Neuron (in vitro differentiated cells): Measurements from ENCODE around the gene REELD1.
A peak's percentile ranks its signal among the peaks of the same experiment; 100 is the strongest.

ENCODE experiments used
- H2AFZ ChIP-seq: one replicate; pipeline ENCODE4 v1.6.1; 2013; ENCODE audit warnings: low read depth, mild to moderate bottlenecking, inconsistent platforms, low read length, moderate library complexity
- H3K27me3 ChIP-seq: one replicate; pipeline ENCODE4 v1.6.1; 2013; ENCODE audit warnings: low read length; ENCODE audit not compliant: insufficient read depth
- H3K36me3 ChIP-seq: one replicate; pipeline ENCODE4 v1.6.1; 2013; ENCODE audit warnings: low read length; ENCODE audit not compliant: insufficient read depth
- H3K4me1 ChIP-seq: one replicate; pipeline ENCODE4 v1.6.1; 2013; ENCODE audit warnings: low read length; ENCODE audit not compliant: insufficient read depth
- H3K4me3 ChIP-seq: 2 replicates; pipeline ENCODE4 v1.5.1; 2013; ENCODE audit warnings: mild to moderate bottlenecking, low read length, moderate library complexity
- H3K9me3 ChIP-seq: one replicate; pipeline ENCODE4 v1.6.1; 2013; ENCODE audit warnings: low read length

REELD1 gene

DNA sequence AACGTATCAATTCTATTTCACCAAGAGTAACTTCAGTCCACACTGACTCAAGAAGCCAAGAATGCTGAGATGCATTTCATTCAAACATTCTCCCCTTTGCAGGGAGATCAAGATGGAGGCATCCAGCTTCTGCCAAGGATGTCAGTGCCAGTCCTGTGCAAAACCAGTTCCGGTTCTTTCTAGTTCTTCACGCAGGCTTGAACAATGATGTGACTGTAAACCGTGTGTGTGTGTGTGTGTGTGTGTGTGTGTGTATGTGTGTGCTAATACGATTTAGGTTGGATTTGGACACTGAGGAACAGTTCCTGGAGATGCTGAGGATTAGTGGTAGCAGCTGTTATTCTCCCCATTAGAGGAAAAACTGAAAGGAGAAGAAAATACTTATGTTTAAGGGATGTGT lies at the start of gene REELD1:
REELD1 (plus strand) TSS at position 301 of the 400 bp plus-strand sequence. CDS start 2,415 bp downstream, outside the sequence.
- Histone ChIP-seq H3K4me3 (no peak within 1 kb of the TSS), H3K4me1 (no peaks in the 10 kb centered on the region)

DNA sequence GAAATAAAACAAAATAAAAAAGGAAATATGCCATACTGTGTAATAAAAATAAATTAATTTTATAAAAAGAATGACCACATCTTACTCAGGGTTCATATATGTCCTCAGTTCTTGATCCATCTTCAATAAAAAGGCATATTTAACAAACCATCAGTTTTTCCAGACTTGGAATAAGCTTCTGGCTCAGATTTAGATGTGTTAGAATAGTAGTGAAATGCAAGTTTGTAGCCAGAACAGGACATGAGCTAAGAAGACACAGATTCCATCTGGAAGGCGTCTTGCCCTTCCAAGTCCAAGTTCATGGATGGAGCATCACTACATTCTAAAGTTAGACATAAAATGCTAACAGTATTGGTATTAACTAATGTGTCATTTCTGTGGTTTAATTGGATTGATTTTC lies 49.1 kb upstream of the REELD1 start:
- Histone ChIP-seq H3K36me3 (no peaks in the 10 kb centered on the region), H3K9me3 (no peaks in the 10 kb centered on the region), H3K4me3 (no peak overlapping the region), H3K27me3 (no peaks in the 10 kb centered on the region), H2AFZ (no peak overlapping the region), H3K4me1 (no peaks in the 10 kb centered on the region)

More for the DNA sequence above, at the start of gene REELD1:
- H2AFZ ChIP-seq, result no peak within 1 kb of the TSS
- no peaks in the 10 kb centered on the region for H3K36me3 ChIP-seq
- H3K9me3 ChIP-seq, result no peaks in the 10 kb centered on the region
- H3K27me3 ChIP-seq, result no peaks in the 10 kb centered on the region

DNA sequence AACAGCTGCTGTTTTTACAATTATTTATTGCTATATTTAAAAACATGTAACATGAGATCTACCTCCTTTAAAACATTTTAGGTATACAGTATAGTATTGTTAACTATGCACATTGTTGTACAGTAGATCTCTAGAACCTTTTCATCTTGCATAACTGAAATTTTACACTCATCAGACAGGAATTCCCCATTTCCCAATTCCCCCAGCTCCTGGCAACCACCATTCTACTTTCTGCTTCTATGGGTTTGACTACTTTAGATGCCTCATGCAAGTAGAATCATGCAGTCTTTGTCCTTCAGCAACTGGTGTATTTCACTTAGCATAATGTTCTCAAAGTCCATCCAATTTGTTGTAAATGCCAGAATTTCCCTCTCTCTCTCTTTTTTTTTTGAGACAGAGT lies 48.5 kb upstream of the REELD1 start:
- Histone ChIP-seq H3K27me3 (no peaks in the 10 kb centered on the region), H3K9me3 (no peaks in the 10 kb centered on the region), H3K4me1 (no peaks in the 10 kb centered on the region), H3K4me3 (no peak overlapping the region), H3K36me3 (no peaks in the 10 kb centered on the region), H2AFZ (no peak overlapping the region)

DNA sequence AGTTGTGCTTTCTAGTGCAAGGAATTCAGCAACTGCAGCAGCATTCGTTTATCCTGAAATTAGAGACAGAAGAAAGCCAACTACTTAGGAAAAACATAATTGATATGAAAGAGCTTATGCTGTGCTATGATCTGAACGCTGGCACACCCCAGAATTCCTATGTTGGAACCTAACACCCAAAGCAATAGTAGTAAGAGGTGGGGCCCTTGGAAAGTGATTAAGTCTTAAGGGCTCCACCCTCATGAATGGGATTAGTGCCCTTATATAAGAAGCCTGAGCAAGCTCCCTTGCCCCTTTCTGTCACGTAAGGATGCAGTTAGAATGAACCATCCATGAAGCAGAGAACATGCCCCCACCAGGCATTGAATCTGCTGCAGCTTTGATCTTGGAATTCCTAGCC lies 44.2 kb upstream of the REELD1 start:
- Histone ChIP-seq H3K4me1 (peaks cover 5% of the 10 kb centered on the region), H3K27me3 (no peaks in the 10 kb centered on the region), H2AFZ (no peak overlapping the region), H3K4me3 (no peak overlapping the region), H3K36me3 (no peaks in the 10 kb centered on the region), H3K9me3 (no peaks in the 10 kb centered on the region)

DNA sequence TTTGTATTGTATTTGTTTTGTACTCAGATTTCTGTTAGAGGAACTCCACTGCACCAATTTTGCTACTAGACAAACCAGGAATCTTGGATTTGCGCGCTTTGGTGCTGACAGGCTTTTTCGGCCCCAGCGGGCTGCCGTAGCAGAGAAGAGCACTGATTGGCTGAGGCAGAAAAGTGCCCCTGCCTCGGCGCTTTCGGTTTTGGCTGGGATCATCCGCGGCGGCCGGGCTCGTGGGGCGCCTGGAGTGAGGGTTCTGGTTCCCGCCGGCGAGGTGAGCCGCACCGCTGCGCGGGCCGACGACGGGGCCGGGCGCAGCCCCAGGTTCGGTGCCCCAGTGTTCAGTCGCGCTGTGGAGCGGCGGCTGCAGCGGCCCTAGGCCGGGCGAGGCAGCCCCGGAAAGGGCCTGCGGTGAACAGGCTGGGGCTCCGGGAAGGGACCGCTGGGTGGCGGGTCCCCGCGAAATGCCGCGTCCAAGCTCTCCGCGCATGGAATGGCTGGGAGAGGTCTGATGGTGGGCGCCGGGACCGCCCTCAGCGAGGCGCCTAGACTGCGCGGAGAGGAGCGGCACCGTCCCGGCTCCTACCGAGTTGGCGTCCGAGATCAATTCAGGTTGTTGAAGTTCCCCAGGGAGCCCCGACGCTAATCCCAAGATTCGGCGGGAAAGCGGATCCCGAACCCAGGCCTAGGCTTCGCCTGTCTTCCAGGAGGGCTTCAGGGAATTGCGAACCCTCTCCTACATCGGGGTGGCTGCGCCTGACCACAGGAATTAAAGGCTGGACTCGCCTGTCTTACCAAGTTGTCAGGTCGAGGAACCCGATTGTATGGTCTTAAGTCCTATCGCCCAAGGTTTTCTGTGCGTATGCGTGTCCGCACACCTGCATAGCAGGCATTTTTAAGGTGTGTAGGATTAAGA lies 38.5 kb upstream of the REELD1 start, which contains the start of gene LSM6:
LSM6 (plus strand) TSS at position 178 of the 913 bp plus-strand sequence. CDS start 7,204 bp downstream, outside the sequence.
- H3K36me3 ChIP-seq, result peaks cover 10% of the 10 kb centered on the region
- peaks cover 24% of the 10 kb centered on the region for H3K4me1 ChIP-seq
- peak within 1 kb of the TSS; percentile 100 for H2AFZ ChIP-seq

DNA sequence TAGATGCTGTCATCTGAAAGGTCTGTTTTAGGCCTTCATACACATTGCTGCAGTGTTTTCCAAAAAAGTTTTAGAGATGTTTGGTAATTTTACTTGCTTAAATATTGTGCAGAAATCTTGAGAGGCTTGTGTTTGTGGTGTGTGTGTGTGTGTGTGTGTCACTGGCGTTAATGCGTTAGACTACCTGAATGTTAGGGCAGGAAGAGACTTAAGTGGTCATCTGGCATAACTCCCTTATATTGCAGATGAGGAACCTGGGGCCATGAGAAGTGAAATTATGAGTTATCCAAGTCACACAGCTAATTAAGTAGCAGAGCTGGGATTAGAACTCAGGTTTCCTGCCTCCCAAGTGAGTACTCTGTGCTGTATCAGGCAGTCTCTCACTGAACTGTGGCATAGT lies 37.4 kb upstream of the REELD1 start:
- Histone ChIP-seq H3K4me3 (peak overlapping the region; percentile 92), H3K27me3 (no peaks in the 10 kb centered on the region), H2AFZ (no peak overlapping the region), H3K36me3 (peaks cover 10% of the 10 kb centered on the region), H3K4me1 (peaks cover 24% of the 10 kb centered on the region), H3K9me3 (no peaks in the 10 kb centered on the region)

More for the DNA sequence above, 38.5 kb upstream of the REELD1 start, which contains the start of gene LSM6:
- Histone ChIP-seq H3K27me3 (no peaks in the 10 kb centered on the region), H3K4me3 (peak within 1 kb of the TSS; percentile 92), H3K9me3 (no peaks in the 10 kb centered on the region)

DNA sequence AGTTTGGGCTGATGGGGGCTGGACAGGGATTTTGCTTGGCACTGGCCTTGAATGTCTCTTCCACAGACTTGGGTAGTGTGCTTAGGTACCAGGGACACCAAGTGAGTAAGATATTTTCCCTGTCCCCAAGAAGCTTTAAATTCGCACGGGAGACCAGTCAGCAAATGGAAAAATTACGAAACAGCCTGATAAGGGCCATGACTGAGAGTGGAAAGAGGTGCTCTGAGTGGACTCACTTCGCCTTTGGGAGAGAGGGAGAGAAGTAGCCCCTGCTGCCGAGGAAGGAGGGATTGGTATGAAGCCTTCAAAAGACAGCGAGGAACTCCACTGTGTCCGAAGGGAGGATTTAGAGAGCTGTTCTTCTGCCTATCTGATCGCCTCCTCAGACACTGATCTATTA lies 36.2 kb upstream of the REELD1 start:
- H3K4me1 ChIP-seq, result peaks cover 24% of the 10 kb centered on the region
- H3K36me3 ChIP-seq, result peaks cover 11% of the 10 kb centered on the region
- H3K4me3 ChIP-seq, result no peak overlapping the region
- no peaks in the 10 kb centered on the region for H3K9me3 ChIP-seq
- H3K27me3 ChIP-seq, result no peaks in the 10 kb centered on the region
- no peak overlapping the region for H2AFZ ChIP-seq

DNA sequence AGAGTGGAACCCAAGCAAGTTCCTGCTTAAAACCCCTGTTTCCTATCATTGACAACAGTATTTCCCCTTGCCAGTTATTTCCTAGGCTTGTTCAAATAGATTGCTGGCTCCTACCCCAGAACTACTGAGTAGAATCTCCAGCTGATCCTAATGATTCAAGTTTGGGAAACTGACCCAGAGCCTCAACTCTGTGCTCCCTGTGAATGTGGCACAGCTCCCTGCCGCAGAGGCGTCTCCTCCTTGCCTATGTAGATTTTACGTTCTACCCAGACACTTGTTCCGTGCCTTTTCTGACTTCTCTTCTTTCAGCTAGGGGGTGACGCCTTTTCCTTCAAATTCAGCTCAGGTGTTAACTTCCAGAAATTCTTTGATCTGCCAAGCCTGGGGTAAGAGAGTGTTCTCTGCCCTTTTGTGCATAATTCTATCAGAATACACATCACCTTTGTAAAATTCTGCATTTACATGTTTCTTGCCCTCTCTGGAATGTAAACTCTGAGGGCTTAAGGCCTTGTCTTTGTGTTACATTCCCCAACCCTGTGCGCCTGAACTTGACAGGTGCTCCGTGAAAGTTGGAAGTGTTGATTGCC lies 34.5 kb upstream of the REELD1 start:
- no peaks in the 10 kb centered on the region for H3K27me3 ChIP-seq
- no peak overlapping the region for H2AFZ ChIP-seq
- peaks cover 25% of the 10 kb centered on the region for H3K36me3 ChIP-seq
- peaks cover 21% of the 10 kb centered on the region for H3K4me1 ChIP-seq
- H3K4me3 ChIP-seq, result no peak overlapping the region
- H3K9me3 ChIP-seq, result no peaks in the 10 kb centered on the region

DNA sequence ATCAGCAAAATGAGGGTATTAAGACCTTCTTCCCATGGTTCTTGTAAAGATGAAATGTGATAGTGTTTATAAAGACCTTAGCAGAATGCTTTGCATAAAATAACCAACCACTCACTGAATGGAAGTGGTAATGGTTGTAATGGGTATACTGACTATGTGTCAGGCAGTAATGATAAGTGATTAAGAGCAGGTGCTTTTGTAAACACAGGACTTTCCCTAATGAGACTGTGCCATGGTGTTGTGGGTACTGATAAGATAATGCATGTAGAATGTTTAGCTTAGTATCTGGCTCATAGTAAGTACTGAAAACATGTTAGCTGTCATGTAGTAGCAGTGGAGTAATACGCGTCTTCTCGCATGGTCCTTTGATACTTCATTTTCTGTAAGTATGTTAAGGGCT lies 31.9 kb upstream of the REELD1 start:
- peaks cover 15% of the 10 kb centered on the region for H3K4me1 ChIP-seq
- no peaks in the 10 kb centered on the region for H3K9me3 ChIP-seq
- H3K4me3 ChIP-seq, result no peak overlapping the region
- H2AFZ ChIP-seq, result no peak overlapping the region
- H3K27me3 ChIP-seq, result no peaks in the 10 kb centered on the region
- peaks cover 34% of the 10 kb centered on the region for H3K36me3 ChIP-seq

DNA sequence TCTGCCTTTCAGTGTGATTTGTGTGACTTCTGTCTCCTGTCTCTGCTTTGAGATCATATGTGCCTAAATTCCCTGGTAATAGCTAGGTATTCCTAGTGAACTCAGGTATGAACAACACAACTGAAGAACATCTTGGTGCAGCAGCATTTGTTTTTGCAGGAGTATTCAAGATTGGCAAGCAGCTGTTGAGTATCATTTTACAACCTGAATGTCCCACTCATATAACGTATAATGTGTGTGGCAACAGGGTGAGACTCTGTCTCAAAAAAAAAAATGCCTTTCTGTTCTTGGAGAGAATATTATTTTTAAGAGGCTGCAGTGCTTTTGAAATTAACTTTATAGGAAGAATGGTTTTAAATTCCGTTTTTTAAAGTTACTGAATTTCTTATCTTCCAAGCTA lies 31.1 kb upstream of the REELD1 start:
- Histone ChIP-seq H3K36me3 (peaks cover 40% of the 10 kb centered on the region), H3K4me3 (no peak overlapping the region), H3K27me3 (no peaks in the 10 kb centered on the region), H3K4me1 (peaks cover 16% of the 10 kb centered on the region), H2AFZ (no peak overlapping the region), H3K9me3 (no peaks in the 10 kb centered on the region)

DNA sequence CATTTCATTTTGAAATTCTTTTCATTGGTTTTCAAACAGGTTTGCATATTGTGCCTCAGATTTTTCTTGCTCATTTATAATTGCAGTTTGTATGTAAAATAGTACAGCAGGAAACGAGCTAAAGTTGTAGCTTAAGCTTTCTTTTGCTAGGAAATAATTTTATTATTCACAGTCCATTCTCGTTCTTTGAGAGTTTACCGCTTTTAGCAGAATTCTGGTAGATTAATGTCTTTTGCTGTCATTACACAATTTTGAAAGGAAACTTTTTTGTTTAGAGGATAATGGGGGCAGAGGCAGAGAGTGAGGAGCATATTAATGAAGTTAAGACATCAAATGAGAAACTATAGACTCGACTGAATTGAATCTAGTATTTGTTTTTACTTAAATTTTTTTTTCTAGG lies 28.3 kb upstream of the REELD1 start:
- Histone ChIP-seq H3K4me3 (no peak overlapping the region), H3K4me1 (peaks cover 13% of the 10 kb centered on the region), H3K9me3 (no peaks in the 10 kb centered on the region), H3K36me3 (peaks cover 58% of the 10 kb centered on the region), H3K27me3 (no peaks in the 10 kb centered on the region), H2AFZ (no peak overlapping the region)

DNA sequence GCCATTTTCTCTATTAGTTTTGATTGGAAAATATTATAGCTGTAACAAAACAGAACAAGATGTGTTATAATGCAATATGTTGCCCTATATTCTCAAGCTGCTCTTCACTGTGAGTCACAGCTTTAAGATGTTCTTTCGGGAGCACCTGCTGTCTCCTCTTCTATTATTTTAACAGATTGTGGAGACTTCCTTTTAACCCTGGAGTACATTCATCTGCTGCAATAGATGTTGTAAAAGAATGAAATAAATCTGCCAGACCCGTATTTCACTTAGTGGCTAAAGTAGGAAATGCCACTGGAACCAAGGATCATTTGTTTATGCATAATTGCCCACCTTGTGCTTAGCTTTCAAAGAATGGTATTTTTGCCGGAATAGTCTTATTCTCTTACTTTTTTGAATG lies 27.7 kb upstream of the REELD1 start:
- H2AFZ ChIP-seq, result no peak overlapping the region
- H3K9me3 ChIP-seq, result no peaks in the 10 kb centered on the region
- H3K27me3 ChIP-seq, result no peaks in the 10 kb centered on the region
- H3K4me3 ChIP-seq, result no peak overlapping the region
- H3K36me3 ChIP-seq, result peaks cover 64% of the 10 kb centered on the region
- peaks cover 13% of the 10 kb centered on the region for H3K4me1 ChIP-seq

DNA sequence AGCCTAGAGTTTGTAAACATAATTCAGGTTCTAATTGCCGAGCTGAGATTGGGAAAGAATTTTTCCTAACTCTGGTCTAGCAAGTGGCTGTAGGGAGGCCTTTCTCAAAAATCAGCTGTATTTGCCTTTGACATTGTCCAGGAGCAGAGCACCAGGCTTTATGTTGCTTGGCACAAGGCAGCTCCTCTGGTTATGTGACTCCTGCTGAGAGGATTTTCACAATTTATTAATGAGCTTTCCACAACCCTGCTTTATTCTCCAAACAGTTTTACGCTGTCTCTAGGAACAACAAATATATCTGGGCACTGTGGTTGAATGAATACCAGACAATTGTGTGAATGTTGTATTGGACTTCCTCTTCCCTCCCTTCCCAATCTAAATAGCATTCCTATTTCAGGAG lies 23.9 kb upstream of the REELD1 start:
- H2AFZ ChIP-seq, result no peak overlapping the region
- peaks cover 50% of the 10 kb centered on the region for H3K36me3 ChIP-seq
- H3K9me3 ChIP-seq, result no peaks in the 10 kb centered on the region

More for the DNA sequence above, 23.9 kb upstream of the REELD1 start:
- peaks cover 13% of the 10 kb centered on the region for H3K4me1 ChIP-seq
- H3K27me3 ChIP-seq, result no peaks in the 10 kb centered on the region
- no peak overlapping the region for H3K4me3 ChIP-seq
